GM12878 (cell line): ENCODE data around the gene KLHL7. TPM values are rescaled to one million over a fixed set of nuclear protein-coding genes. Genes with fewer than 3 reads are reported as not detected.

Experiments
- ATAC-seq: fragments of 200-7000 bp; cut with Tn5 transposase; 3 replicates; pipeline ENCODE4 v1.9.1; 2020; ENCODE audit warnings: mild to moderate bottlenecking, moderate library complexity
- BruUV-seq: library from RNA; stranded (reverse); fragments of 400-500 nt; replicated peaks from 2 replicates; lab custom pipeline; 2021; lab: Mats Ljungman, UMichigan
- CTCF ChIA-PET: fragments of 300-600 bp; sonication (Branson Sonifier 250); formaldehyde crosslinking; extraction: SDS; loops from one replicate; lab custom pipeline; 2021; ENCODE audit warnings: inconsistent platforms; lab: Yijun Ruan, JAX
- POLR2A ChIA-PET: fragments of 350-600 bp; formaldehyde crosslinking; extraction: SDS; loops from one replicate; lab custom pipeline; 2021; ENCODE audit warnings: inconsistent platforms; lab: Charles Lee
- RAD21 ChIA-PET: fragments of 300-600 bp; sonication (Branson Sonifier 250); formaldehyde crosslinking; loops from one replicate; lab custom pipeline; 2023; ENCODE audit warnings: antibody characterized with exemption; ENCODE audit not compliant: unreplicated experiment; lab: Charles Lee
- SMC1A ChIA-PET: fragments of 300-600 bp; sonication (Branson Sonifier 250); formaldehyde crosslinking; loops from one replicate; lab custom pipeline; 2023; ENCODE audit not compliant: unreplicated experiment, uncharacterized antibody; lab: Charles Lee
- DNase-seq: peaks from one replicate; pipeline ENCODE4 v3.0.0-alpha.2; 2011; ENCODE audit warnings: low read depth, low spot score
- FAIRE-seq: peaks from 3 replicates; lab custom pipeline; 2011; peaks lifted over from hg19 to GRCh38; lab: Jason Lieb, UNC
- H2AFZ ChIP-seq: 2 replicates; pipeline ENCODE4 v1.6.0; 2011; ENCODE audit warnings: low read depth, low read length, control low read depth; ENCODE audit not compliant: control insufficient read depth
- H3K27ac ChIP-seq: 2 replicates; pipeline ENCODE4 v1.5.1; 2011; ENCODE audit warnings: control low read depth; ENCODE audit not compliant: control insufficient read depth, insufficient read depth
- H3K27me3 ChIP-seq, 2 experiments: replicated peaks in 1 of 2; 2 replicates each; pipeline versions ENCODE4 v1.6.0 to v1.6.1; 2011; ENCODE audit warnings: low read length in 1 of 2; ENCODE audit not compliant: control insufficient read depth in 2 of 2, insufficient read depth in 2 of 2
- H3K36me3 ChIP-seq, 2 experiments: 2 replicates each; pipeline ENCODE4 v1.5.1; 2011; ENCODE audit warnings: low read length in 1 of 2; ENCODE audit not compliant: control insufficient read depth in 2 of 2, insufficient read depth in 2 of 2
- H3K4me1 ChIP-seq: 2 replicates; pipeline ENCODE4 v1.6.1; 2011; ENCODE audit warnings: mild to moderate bottlenecking, low read length, moderate library complexity, mixed read lengths; ENCODE audit not compliant: control insufficient read depth, insufficient read depth
- H3K4me2 ChIP-seq: 2 replicates; pipeline ENCODE4 v1.6.0; 2011; ENCODE audit warnings: control low read depth; ENCODE audit not compliant: control insufficient read depth, insufficient read depth
- H3K4me3 ChIP-seq: fragments of 200-600 bp; sonication (generic); 2 replicates; pipeline ENCODE4 v1.5.1; 2016
- H3K79me2 ChIP-seq: 2 replicates; pipeline ENCODE4 v1.6.0; 2011; ENCODE audit warnings: low read length; ENCODE audit not compliant: control insufficient read depth, insufficient read depth
- H3K9ac ChIP-seq: 2 replicates; pipeline ENCODE4 v1.8.0; 2011; ENCODE audit warnings: low read length, control low read depth, mixed read lengths; ENCODE audit not compliant: control insufficient read depth, insufficient read depth
- H3K9me3 ChIP-seq: replicated peaks from 3 replicates; pipeline ENCODE4 v1.5.1; 2011; ENCODE audit warnings: mild to moderate bottlenecking, low read length; ENCODE audit not compliant: control insufficient read depth, insufficient read depth
- H4K20me1 ChIP-seq: 2 replicates; pipeline ENCODE4 v1.6.0; 2011; ENCODE audit not compliant: control insufficient read depth, insufficient read depth
- HDGF ChIP-seq: fragments of 450-650 bp; IDR thresholded peaks from 2 replicates; pipeline ENCODE4 v1.6.1; 2016; ENCODE audit warnings: antibody characterized with exemption
- IKZF2 ChIP-seq, 2 experiments: fragments of 450-650 bp; IDR thresholded peaks; 2 replicates each; pipeline ENCODE4 v1.6.1; 2017; ENCODE audit warnings: mild to moderate bottlenecking in 2 of 2, moderate library complexity in 2 of 2
- POLR2AphosphoS5 ChIP-seq: IDR thresholded peaks from 2 replicates; pipeline ENCODE4 v1.6.1; 2011; ENCODE audit warnings: mild to moderate bottlenecking, low read length, inconsistent platforms
- SP1 ChIP-seq: IDR thresholded peaks from one replicate; pipeline ENCODE4 v1.6.1; 2011; ENCODE audit warnings: low read depth, low read length
- SPI1 ChIP-seq: IDR thresholded peaks from 2 replicates; pipeline ENCODE4 v1.6.1; 2011; ENCODE audit warnings: low read depth, mild to moderate bottlenecking, low read length, moderate library complexity, borderline replicate concordance; ENCODE audit not compliant: insufficient read depth
- STAT1 ChIP-seq: fragments of 450-650 bp; conservative IDR thresholded peaks from 2 replicates; pipeline ENCODE4 v1.6.1; 2014; ENCODE audit warnings: antibody characterized with exemption, mild to moderate bottlenecking
- ZNF384 ChIP-seq: IDR thresholded peaks from 2 replicates; pipeline ENCODE4 v1.6.1; 2012; ENCODE audit warnings: low read depth, mild to moderate bottlenecking, low read length, improper control_type of control experiment, borderline replicate concordance
- WGBS: methylation state at CpG from one replicate; pipeline ENCODE4 v1.1.6; 2016; ENCODE audit warnings: low lambda C conversion rate; ENCODE audit not compliant: insufficient replicate concordance, insufficient coverage; ENCODE audit errors: missing lambda C conversion rate; 5-methylcytosine and 5-hydroxymethylcytosine counted together
- in situ Hi-C: fragments of 300-500 bp; cut with MboI; formaldehyde crosslinking; loops from 9 replicates; pipeline ENCODE4 v1.14.3; 2018; ENCODE audit warnings: mixed read lengths
- intact Hi-C: fragments of 100-400 bp; cut with micrococcal nuclease; formaldehyde crosslinking; loops from one replicate; pipeline ENCODE4 v1.14.2; 2022; ENCODE audit not compliant: unreplicated experiment
- polyA plus RNA-seq, 11 experiments: library from polyadenylated mRNA; depleted of rRNA in 4 of 11; unstranded in 6 of 11; stranded (reverse) in 5 of 11; fragments of >200 nt; fragmentation: Nextera tagmentation in 4 of 11; fragmentation: Illumina TruSeq in 1 of 11; extraction: Ambion mirVana in 4 of 11; extraction: Trizol in 1 of 11; gene quantifications; 1 replicate in 1 of 11; 2 replicates in 10 of 11; pipeline versions ENCODE4 v1.2.1 to v1.2.3, GENCODE V29; 2011 to 2016; ENCODE audit warnings: inconsistent platforms in 2 of 11, missing spikeins in 2 of 11, low read depth in 1 of 11
- total RNA-seq, 4 experiments: library from RNA; depleted of rRNA in 3 of 4; stranded (reverse); fragments of >200 nt in 3 of 4; fragmentation: Illumina TruSeq in 1 of 4; extraction: Trizol in 1 of 4; gene quantifications; 2 replicates each; pipeline versions ENCODE4 v1.2.1 to v1.2.3, GENCODE V29; 2013 to 2021

The KLHL7 gene
- total and polyA plus RNA-seq, 10 of the 15 experiments (the other 5 are each of a cell fraction or from before 2014, with no cell fraction given) = 6.4 to 38.7 (median 20.9) TPM

DNA sequence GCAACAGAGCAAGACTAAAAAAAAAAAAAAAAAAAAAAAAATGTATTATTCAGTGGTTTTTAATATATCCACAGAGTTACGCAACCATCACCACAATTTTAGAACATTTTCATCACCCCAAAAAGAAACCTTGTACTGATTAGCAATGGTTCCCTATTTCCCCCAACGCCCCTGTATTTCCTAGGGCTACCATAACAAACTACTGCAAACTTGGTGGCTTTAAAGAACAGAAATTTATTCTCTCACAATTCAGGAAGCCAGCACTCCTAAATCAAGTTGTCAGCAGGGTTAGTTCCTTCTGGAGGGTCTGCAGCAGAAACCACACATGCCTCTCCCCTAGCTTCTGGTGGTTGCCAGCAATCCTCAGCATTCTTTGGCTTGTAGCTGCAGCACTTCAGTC lies 70.4 kb downstream of the KLHL7 start:
- Histone ChIP-seq H3K9me3 (no peaks in the 10 kb centered on the region), H3K4me1 (no peaks in the 10 kb centered on the region), H3K9ac (no peak overlapping the region), H3K27me3 (no peaks in the 10 kb centered on the region), H4K20me1 (no peaks in the 10 kb centered on the region), H3K4me3 (no peak overlapping the region), H3K27ac (no peak overlapping the region), H3K36me3 (no peaks in the 10 kb centered on the region), H3K79me2 (no peaks in the 10 kb centered on the region), H3K4me2 (no peak overlapping the region), H2AFZ (no peak overlapping the region)
- TF ChIP-seq STAT1 = no peak
- no peak for TF ChIP-seq HDGF
- no peak for TF ChIP-seq SP1
- TF ChIP-seq ZNF384 = no peak
- TF ChIP-seq IKZF2 (IDR thresholded peaks at IDR 0.05) = no peak
- TF ChIP-seq POLR2AphosphoS5 = no peak
- TF ChIP-seq SPI1 = no peak
- no TSS peak for BruUV-seq
- ATAC-seq (no peak), FAIRE-seq (no peak), DNase-seq (no peak)
- ChIA-PET POLR2A (interaction anchor here (1.0 kb wide), 1 partner anchor 12 kb away, joined by 3 read pairs; no protein-coding TSS in a partner anchor), CTCF (no interaction called here), SMC1A (no interaction called here), RAD21 (no interaction called here)
- 90% methylated on average over 2 of the region's 2 CpGs for WGBS
- intact Hi-C loops (no loop called here), in situ Hi-C loops (no loop called here)
